Measurements from ENCODE around the gene TTL.
"Not testable (repeated sequence)": the region's sequence is repeated elsewhere in the genome, so short reads cannot be mapped to it uniquely, and the experiment has no call there.

TTL gene

GRCh38 chr2:112474844-112475486 lies 7.0 kb upstream of the TTL start:
- no peak for DNase-seq (ENCODE audit: low spot score)

- no peak for DNase-seq (ENCODE audit: low spot score)
Measured at GRCh38 chr2:112476434-112476833, 5.5 kb upstream of the TTL start.

GRCh38 chr2:112480530-112481049 lies 1.4 kb upstream of the TTL start:
- peak; percentile 31 for DNase-seq (ENCODE audit: low spot score)

- peak; percentile 81 for DNase-seq (ENCODE audit: low spot score)
Measured at GRCh38 chr2:112481050-112481527, 867 bp upstream of the TTL start.

- DNase-seq (ENCODE audit: low spot score) = peak; percentile 27
Measured at GRCh38 chr2:112482309-112483041, 519 bp downstream of the TTL start.

GRCh38 chr2:112483042-112483473 lies 1.1 kb downstream of the TTL start:
- no peak for DNase-seq (ENCODE audit: low spot score)

- DNase-seq (ENCODE audit: low spot score) = no peak
Measured at GRCh38 chr2:112483831-112484230, 1.9 kb downstream of the TTL start.

- no peak for DNase-seq (ENCODE audit: low spot score)
Measured at GRCh38 chr2:112485849-112486248, 3.9 kb downstream of the TTL start.

GRCh38 chr2:112486895-112487294 lies 4.9 kb downstream of the TTL start:
- no peak for DNase-seq (ENCODE audit: low spot score)

GRCh38 chr2:112487444-112487961 lies 5.5 kb downstream of the TTL start:
- DNase-seq (ENCODE audit: low spot score) = no peak

- no peak for DNase-seq (ENCODE audit: low spot score)
Measured at GRCh38 chr2:112488201-112488600, 6.2 kb downstream of the TTL start.

GRCh38 chr2:112491946-112492345 lies 10.0 kb downstream of the TTL start:
- DNase-seq (ENCODE audit: low spot score) = no peak

GRCh38 chr2:112493048-112493447 lies 11.1 kb downstream of the TTL start:
- no peak for DNase-seq (ENCODE audit: low spot score)

GRCh38 chr2:112493858-112494648 lies 12.1 kb downstream of the TTL start:
- DNase-seq (ENCODE audit: low spot score) = no peak

- no peak for DNase-seq (ENCODE audit: low spot score)
Measured at GRCh38 chr2:112494828-112495227, 12.9 kb downstream of the TTL start.

- DNase-seq (ENCODE audit: low spot score) = not testable (repeated sequence)
Measured at GRCh38 chr2:112495878-112496277, 13.9 kb downstream of the TTL start.

- DNase-seq (ENCODE audit: low spot score) = peak; percentile 53
Measured at GRCh38 chr2:112500850-112501484, 19.0 kb downstream of the TTL start.

GRCh38 chr2:112509239-112509998 lies 27.5 kb downstream of the TTL start:
- DNase-seq (ENCODE audit: low spot score) = not testable (repeated sequence)

GRCh38 chr2:112516801-112517200 lies 34.8 kb downstream of the TTL start:
- DNase-seq (ENCODE audit: low spot score) = no peak

- DNase-seq (ENCODE audit: low spot score) = no peak
Measured at GRCh38 chr2:112518807-112519206, 36.9 kb downstream of the TTL start.

GRCh38 chr2:112519506-112519905 lies 37.5 kb downstream of the TTL start:
- DNase-seq (ENCODE audit: low spot score) = no peak
